HG03521 (cell line): ENCODE results near the gene MFN2.
"Not testable (repeated sequence)": the region's sequence is repeated elsewhere in the genome, so short reads cannot be mapped to it uniquely, and the experiment has no call there.

Experiments used
- ATAC-seq: cut with Tn5 transposase; IDR thresholded peaks from one replicate; pipeline ENCODE4 v1.9.1; 2021; ENCODE audit warnings: mild to moderate bottlenecking, moderate library complexity; ENCODE audit not compliant: unreplicated experiment

MFN2 gene

DNA sequence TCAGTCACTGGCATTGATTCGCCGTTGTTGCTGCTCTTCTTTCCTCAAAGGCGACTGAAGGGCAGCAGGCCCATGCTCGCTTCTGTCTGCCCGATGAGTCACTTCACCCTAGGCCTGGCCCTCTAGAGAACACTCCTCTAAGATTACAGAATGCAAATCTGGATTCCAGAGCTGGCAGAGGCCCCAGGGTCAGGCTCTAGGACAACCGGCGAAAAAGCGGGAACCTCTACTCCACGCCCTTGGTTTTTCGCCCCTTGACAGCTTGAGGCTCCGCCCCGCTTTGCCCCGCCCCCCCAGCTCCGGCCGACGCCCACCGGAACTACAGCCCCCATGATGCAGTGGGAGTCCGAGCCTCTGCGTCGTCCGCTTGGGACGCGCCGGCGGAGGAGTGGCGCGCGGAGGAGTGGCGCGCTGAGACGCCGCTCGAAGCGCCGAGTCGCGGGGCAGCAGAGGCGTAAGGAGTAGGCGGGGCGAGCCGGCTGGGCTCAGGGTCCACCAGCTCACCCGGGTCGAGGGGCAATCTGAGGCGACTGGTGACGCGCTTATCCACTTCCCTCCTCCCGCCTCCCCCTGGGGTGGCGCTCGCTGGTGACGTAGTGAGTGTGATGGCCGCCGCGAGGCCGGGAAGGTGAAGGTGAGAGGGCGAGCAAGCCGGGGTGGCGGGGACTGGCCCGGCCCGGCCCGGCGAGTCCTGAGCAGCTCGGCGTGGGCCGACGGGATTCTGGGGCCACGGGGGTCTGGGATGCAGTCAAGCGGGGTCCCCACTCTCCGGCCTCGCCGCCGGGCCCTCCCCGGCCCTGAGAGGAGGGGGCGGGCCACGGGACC, at the start of gene MFN2:
TSS of gene MFN2 (plus strand) at position 594 of the 825 bp plus-strand sequence. CDS start 8,725 bp downstream, outside the sequence.
- ATAC-seq: peak; percentile 85

DNA sequence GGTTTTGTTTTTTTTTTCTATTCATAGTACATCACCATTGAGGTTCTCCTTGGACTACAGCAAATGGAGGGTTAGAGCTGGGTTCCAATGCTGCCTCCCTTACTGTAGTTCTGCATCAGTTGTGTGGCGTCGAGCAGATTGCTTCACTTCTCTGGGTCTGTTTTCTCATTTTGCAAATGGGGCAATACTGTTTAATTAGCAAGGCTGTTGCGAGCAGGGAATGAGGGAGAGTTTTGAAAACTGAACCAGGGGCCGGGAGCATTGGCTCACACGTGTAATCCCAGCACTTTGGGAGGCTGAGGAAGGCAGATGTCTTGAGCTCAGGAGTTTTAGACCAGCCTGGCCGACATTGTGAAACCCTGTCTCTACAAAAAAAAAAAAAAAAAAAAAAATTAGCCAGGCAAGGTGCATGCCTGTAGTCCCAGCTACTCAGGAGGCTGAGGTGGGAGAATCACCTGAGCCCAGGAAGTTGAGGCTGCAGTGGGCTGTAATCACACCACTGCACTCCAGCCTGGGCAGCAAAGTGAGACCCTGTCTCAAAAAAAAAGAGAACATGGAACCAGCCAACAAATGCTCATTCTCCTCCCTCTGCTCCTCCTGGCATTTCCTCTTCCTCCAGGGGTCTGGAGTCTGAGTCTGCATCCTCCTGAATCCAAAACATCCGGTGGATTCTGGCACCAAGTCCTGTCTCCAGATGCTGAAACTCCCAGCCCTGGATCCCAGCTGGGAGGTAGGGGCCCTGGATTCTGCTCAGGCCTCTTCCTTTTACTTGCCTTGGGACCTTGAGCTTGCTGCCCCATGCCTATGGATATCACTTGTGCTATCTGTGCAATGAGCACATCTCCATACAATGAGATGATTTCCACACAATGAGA, 49.4 kb upstream of the MFN2 start:
- ATAC-seq: no peak

DNA sequence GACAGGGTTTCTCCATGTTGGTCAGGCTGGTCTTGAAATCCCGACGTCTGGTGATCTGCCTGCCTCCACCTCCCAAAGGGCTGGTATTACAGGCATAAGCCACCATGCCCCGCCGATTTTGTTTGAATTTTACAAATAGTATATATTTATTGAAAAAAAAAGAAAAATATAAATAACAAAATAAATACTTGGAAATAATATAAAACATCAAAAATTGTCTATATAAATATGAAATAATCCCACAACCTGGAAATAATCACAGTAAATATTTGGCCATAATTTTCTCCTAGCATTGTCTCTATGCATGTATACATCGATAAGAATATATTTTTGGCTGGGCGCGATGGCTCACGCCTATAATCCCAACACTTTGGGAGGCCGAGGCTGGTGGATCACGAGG, 48.4 kb upstream of the MFN2 start:
- no peak for ATAC-seq

DNA sequence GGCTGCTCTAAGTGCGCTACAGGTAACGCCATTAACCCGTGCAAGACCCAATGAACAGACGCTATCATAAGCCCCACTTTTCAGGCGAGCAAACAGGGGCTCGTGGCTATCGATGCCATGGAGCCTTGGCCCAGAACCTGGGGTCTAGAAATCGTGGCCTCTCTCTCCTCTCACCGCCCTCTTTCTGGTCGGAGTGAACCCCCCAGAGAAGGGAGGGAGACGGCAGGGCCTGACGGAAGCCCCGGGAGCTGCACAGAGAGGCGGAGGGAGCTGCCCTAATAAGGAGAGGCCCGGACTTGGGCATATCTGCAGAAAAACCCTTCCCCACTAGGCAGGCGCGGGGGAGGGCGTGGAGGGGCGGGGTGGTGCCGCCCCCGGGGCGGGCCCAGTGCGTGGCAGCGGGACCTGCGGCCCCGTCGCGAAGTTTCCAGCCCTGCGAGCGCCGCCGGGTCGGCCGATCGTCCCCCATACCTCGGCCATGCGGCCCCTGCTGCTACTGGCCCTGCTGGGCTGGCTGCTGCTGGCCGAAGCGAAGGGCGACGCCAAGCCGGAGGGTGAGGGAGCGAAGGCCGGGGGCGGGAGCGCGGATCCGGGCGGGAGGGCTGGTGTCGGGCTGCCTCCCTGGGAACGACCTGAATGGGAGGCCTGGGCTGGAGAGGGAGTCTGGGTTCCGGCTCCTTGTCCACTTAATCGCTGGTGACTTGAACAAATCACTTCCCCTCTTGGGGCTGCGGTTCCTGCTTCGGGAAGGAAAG, 45.8 kb upstream of the MFN2 start, which contains the start of gene PLOD1:
TSS of gene PLOD1 (plus strand) at position 416 of the 755 bp plus-strand sequence. CDS start at position 479, 63 bp downstream.
- ATAC-seq: peak; percentile 87

DNA sequence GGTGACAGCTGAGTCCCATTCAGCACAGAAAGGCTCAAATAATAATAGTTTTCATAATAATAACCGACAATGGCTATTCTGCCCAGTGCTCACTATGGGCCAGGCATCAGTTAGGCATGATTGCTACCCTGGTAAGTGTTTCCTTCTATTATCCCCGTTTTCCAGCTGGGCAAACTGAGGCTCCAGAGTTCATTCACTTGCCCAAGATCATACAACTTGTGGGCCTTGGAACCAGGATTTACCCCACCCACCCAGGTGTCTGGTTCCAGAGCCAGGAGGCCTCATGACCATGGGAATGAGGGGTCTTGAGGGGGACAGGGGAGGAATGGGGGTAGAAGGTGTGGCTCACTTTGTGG, 45.2 kb upstream of the MFN2 start:
- no peak for ATAC-seq

DNA sequence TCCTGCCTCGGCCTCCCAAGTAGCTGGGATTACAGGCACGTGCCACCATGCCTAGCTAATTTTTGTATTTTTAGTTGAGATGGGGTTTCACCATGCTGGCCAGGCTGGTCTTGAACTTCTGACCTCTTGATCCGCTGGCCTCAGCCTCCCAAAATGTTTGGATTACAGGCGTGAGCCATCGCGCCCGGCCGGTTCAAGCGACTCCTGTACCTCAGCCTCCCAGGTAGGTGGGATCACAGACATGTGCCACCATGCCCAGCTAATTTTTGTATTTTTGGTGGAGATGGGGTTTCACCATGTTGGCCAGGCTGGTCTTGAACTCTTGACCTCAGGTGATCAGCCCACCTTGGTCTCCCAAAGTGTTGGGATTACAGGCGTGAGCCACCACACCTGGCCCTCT, 44.5 kb upstream of the MFN2 start:
- not testable (repeated sequence) for ATAC-seq

DNA sequence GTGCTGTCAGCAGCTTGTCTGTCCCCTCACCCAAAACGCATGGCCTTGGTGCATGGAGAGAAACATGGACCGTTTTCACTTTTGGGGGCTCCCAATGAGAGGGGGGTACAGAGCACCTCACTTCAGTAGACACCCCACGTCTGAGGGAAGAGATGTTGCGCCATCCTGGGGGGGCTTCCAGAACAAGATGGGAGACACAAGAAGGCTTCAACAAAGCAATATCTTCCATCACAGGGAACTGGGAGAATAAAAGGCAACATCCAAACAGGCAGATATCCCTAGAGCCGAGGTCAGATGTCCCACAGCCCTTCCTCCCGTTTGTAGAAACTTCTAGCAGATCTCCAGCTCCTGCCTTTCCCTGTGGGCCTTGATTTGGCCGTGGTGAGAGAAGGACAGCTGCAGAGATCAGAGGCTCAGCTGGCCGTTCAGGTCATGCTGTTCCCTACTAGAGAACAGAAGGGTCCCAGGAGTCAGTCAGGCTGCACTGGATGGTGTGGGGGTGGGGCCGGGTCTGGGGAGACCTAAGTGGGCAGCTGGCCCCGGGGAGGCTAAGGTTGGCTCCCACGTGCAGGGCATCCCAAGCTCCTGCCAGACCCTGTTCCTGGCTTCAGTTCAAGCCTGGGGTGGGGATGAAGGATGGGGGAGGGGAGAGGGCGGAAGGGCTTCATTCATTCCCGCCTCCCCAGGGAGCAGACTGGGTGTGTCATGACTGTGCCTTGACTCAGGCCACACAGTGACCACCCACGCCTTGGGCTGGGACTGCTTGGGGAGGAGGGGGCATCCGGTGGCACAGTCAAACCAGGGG, 41.3 kb upstream of the MFN2 start:
- no peak for ATAC-seq

DNA sequence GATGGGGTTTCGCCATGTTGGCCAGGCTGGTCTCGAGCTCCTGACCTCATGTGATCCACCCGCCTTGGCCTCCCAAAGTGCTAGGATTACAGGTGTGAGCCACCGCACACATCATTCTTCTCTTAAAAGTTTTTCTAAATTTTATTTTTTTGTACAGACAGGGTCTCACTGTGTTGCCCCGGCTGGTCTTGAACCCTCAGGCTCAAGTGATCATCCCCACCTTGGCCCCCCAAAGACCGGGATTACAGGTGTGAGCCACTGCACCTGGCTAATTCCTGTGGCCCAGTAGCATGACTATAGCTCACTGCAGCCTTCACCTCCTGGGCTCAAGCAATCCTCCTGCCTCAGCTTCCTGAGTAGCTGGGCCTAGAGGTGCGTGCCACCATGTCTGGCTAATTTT, 40.5 kb upstream of the MFN2 start:
- ATAC-seq: not testable (repeated sequence)

DNA sequence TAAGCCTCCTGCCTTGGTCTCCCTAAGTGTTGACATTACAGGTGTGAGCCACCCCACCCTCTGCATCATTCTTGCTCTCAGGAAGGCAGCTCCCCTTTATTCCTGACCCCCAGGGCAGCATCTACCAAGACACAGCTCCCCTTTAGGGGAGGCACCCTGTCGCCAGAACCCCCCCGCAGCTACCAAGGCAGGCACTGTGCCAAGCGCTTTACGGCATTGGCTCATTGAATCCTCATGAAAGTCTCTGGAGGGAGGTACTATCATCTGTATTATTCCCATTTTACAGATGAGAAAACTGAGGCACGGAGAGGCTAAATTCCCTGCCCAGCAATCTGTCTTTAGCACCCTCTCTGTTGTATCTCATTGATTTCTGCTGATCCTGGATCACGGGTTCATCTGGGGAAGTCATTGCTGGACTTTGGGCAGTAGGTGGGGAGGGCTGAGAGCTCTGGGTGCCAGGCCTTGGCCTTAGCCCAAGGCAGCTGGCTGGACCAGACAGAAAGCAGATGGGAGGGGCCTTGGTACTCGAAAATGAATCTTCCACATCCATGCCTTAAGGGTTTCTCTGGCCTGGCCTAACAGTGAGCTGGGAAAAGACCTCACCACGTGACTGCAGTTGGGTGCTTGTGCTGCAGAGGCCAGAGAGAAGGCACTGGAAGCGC, 39.9 kb upstream of the MFN2 start:
- ATAC-seq: no peak

DNA sequence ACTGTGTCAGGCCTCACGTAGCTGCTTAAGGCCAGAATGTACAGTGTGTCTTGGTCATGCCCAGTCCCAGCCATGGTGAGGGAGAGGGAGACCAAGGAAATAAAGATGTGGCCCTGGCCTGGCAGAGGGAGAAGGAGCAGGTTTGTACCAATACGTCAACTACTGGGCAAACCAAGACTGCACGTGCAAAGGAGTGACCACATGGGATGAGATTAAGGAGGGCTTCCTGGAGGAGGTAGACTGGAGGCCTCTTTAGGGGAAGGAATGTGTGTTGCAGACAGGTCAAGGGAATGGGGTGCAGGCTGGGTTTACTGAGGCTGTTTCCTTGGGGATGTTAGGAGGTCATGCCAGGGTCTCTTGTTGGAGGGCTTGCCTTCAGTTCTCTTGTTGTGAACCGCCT, 38.0 kb upstream of the MFN2 start:
- no peak for ATAC-seq

DNA sequence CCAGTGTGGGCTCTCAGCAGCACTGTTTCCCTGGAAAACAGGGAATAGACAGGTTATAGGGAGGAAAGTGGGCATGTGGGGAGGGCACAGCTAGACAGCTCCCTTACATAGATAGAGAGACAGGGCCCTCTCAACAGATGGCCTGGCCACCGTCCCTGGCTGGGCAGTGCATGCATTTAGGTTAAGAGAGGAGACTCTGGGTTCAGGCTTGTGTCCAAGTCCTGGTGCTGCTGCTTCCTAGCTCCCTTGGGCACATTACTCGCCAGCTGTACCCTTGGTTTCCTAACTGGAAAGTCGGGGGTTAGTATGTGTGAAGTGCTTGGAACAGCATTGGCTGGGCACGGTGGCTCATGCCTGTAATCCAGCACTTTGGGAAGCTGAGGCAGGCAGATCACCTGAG, 36.6 kb upstream of the MFN2 start:
- no peak for ATAC-seq

DNA sequence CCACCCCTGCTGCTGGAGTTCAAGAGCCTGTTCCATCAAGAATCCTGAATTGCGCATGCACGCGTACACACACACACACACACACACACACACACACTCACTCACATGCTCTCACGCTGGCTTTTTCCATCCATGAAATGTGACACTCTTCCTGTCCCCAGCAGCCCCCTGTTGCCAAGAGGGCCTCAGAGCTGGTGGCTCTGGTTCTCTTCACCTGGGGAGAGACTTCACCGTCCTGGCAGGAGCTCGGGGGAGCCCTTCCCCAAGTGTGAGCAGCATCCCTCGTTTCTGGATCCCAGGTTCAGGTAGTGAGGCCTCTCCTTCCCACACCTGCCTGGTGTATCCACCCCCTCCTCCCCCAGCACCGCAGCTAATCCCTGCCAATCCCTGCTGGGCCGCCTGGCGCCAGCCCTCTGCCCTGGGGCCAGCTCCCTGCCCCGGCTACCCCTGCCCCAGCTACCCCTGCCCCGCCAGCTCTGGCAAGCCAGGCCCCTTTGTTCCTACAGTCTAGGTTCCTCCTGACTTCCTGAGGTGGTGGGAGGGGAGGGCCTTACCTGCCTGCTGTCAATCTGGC, 35.8 kb upstream of the MFN2 start:
- ATAC-seq: no peak

DNA sequence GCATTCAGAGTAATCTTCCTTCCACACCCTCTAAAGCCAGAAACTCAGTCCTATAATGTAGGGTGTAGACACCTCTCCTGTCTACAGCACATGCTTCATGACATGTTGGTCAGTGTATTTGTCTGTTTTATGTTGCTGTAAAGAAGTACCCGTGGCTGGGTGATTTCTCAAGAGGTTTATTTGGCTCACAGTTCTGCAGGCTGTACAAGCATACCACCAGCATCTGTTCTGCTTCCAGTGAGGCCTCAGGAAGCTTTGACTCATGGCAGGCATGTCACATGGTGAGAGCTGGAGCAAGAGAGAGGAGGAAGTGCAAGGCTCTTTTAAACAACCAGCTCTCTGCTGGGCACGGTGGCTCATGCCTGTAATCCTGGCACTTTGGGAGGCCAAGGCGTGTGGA, 33.6 kb upstream of the MFN2 start:
- ATAC-seq: no peak

DNA sequence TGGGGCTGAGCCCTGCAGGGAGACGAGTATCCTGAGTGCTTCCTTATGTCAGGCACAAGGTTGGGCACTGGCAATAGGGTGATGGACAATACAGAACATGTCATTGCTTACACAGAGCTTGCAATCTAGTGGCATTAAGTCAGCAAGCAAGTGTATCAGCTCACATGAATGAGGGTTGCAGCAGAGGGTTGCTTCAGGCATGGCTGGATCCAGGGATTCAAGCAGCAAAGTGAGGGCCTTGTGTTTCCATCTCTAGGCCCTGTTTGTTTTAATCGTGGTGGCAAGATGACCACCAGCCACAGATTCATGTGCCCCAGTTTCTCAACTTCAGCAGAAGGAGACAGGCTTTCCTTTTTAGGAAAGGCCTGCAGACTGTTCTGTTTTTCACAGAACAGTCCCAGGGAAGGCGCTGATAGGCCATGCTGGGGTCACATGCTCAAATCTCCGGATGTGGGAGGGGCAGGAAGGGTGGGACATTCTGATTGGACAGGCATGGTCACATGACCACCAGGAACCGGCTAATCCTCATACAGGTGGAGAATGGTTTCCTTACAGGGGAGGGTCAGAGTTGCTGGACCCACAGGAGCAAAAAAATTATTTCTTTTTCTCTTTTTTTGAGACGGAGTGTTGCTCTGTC, 31.3 kb upstream of the MFN2 start:
- ATAC-seq: no peak

DNA sequence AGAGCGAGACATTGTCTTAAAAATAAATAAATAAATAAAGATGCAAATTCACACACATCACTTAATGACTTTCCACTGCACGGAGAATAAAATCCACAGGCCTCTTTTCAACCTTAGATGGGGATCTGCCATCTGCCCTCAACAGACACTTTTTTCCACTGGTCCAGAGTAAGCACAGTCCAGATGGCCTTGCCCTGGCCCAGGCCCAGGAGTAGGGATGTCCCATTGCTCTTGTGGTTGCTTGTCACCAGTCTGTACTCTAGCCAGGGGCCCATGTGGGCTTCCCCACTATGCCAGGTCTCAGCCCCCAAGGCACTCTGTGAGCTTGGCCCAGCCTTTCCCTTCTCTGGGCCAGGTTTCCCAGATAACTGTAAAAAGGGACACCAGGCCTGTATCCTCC, 28.3 kb upstream of the MFN2 start:
- ATAC-seq: no peak

DNA sequence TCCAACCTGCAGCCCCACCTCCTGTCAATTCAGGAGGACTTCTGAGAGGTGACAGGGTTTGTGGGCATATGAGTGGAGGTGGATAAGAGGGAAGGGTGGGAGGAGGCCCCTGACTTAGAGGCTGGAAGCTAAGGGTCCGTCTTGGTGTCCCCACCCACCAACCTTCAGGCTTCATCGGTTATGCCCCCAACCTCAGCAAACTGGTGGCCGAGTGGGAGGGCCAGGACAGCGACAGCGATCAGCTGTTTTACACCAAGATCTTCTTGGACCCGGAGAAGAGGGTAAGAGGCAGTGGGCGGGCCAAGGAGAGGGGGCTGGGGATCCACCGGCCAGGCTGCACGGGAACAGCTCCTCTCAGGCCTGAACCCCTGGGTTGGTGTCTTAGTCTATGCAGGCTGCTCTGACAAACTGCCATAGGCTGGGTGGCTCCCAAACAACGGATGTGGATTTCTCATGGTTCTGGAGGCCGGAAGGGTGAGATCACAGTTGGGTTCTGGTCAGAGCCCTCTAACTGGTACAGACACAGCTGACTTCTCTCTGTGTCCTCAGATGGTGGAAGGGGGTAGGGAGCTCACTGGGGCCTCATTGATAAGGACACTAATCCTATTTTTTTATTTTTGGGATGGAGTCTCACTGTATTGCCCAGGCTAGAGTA, 27.7 kb upstream of the MFN2 start:
- ATAC-seq: no peak

DNA sequence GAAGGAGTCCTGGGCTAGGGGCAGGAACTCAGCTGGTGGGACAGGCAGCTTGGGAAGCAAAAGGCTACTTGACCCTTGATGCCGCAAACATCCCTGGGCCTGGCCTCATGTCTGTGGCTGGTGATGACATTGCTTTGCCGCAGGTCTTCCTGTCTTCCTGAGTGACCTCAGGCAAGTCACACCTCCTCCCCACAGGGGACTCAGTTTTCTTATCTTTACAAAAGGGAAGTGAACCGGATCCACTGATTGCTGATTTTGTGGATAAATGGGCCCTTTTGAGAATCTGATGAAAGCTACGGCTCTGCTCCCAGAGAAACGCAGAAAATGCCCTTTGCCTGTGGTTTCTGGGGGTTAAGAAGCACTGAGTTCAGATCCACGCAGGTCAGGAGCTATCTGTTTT, 25.0 kb upstream of the MFN2 start:
- ATAC-seq: no peak

DNA sequence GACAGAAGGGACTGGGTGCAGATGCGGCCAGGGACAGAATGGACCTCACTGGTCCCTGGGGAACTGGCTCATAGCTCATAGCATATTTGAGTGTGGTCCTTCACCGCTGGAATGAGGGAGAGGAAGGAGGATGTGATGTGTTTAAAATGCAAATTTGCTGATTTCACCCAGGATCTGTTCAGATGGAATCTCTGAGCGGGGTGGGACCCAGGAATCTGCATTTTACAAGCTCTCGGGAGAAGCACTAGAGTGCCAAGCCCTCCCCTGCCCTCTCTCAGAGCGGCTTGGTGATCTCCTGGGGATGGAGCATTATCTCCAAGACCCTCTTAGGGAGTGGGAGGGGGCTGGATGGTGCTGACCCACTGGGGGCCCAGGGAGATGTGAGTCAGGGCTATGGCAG, 22.8 kb upstream of the MFN2 start:
- ATAC-seq: no peak

DNA sequence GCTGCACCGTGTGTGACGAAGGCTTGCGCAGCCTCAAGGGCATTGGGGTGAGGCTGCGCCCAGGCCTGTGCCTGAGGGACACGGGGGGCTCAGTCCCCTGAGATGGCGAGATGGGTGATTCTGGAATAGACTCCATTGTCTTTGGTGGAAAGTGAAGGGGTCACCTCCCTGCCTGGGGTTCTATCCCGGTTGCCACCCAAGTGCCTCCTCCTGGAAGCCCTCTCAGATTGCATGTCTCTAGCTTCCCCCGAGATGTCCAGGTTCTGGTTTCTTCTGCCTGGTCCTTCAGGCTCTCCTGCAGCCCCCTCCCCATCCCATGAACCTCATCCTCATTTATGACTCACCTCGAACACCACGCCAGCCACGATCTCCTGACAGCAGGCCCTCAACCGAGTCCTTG, 22.3 kb upstream of the MFN2 start:
- ATAC-seq: no peak
